Right lung (tissue), 5 donors: ENCODE measurements around the gene PIEZO1. TPM values are rescaled to one million over a fixed set of nuclear protein-coding genes. Genes with fewer than 3 reads are reported as not detected.
"Not testable (repeated sequence)": the region's sequence is repeated elsewhere in the genome, so short reads cannot be mapped to it uniquely, and the experiment has no call there.

Experiments
- DNase-seq, 2 donors: peaks; one replicate each; pipeline ENCODE4 v3.0.0-alpha.2; 2013
- polyA plus RNA-seq, 5 donors: library from polyadenylated mRNA; unstranded; fragments of 120-200 nt; gene quantifications; one replicate each; pipeline versions ENCODE4 v1.2.1 to v1.2.3, GENCODE V29; 2013; ENCODE audit warnings: inconsistent platforms in 1 of 5, low replicate concordance in 1 of 5; ENCODE audit not compliant: insufficient read length in 5 of 5, insufficient read depth in 1 of 5

The PIEZO1 gene
- polyA plus RNA-seq, 5 donors, result 54.1 to 115 (median 76.2) TPM

DNA sequence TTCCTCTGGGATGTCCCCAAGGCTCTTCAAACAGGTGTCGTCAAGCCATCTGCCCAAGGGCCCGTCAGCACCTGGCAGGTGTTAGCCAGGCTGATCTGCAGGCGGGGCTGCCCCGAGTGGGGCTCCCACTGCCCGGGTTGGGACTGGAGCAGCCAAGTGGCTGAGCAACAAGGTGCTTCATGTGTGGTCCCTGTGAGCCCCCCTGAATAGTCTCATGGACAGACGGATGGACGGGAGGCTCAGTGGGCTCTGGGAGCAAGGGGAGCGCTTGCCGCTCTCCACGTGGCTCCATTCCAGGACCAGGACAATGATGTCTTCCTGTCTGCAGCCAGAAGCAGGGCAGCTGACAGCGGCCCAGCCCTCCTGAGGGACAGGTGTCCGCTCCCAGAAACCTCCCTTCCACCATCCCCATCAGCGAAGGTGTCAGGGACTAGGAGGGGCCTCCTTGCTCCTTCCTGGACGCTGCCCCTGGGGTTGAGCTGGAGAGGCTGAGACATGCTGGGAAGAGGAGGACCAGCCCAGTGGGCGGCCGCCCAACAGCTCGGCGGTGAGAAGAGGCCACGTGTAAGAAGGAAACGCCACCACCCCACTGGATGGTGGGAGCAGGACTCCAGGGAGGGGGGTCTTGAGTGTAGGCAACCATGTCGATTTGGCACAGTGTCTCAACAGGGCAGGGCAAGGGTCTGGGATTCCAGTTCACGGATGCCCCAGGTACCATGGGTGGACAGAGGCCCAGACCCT, 108.3 kb downstream of the PIEZO1 start:
- no peak for DNase-seq

DNA sequence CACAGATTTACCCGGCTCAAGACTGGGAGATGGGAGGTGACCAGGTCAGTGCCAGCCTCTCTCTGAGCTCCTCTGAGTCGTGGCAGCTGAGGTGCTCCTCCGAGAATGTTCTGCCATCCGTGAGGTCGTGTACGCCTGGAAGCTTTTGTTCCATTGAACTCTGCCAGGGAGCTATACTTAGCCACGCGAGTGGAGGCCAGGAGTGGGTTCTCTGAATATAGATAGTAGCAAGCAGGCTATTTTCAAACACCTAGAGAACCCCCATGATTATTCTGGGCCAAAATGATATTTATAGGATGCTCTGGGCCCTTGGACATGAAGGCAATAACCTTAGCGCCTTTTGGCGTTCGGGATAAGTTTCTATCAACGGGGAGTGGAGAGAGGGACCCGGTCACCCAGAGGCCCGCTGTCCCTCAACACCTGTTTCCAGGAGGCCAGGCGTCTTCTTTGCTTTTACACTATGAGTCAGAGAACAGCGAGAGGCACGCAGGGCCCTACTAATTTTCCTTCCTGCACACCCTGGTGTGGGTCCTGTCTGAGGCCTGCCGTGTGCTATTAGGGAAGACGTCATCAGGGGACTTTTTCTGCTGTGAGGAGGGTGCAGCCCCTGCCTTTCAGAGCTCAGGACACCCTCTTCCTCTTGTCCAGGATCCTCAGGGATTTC, 111.2 kb downstream of the PIEZO1 start:
- no peak for DNase-seq

DNA sequence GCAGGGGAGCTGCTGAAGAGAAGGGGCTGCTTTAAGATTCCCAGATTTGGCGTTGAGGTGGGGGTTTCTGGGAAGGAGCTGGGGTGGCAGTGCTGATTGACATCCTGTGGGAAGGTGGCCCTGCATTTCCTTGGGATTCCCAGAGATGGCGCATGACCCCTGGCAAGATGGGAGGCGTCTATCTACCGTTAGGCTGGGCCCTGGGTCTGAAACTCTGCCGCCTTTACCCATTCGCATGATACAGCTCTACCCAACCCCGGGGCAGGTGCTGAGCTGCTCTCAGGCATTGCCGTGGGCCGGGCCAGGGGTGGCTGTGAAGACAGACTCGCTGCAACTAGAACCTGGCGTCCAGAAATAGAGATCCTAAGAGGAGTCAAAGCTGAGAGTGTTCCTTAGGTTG, 112.2 kb downstream of the PIEZO1 start:
- no peak for DNase-seq

DNA sequence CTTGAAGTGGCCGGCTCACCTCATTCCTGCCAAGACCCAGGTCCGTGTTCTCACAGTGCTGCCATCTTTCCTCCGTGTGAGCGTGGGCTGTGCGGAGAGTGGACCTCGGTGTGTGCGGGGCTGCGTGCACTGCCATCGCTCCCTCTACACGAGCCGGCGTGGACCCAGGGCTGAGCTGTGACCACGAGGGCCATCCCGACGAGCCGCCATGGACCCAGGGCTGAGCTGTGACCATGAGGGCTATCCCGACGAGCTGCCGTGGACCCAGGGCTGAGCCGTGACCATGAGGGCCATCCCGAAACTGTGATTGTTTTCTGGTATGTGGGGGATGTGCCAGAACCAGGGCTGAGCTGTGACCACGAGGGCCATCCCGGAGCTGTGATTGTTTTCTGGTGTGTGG, 113.2 kb downstream of the PIEZO1 start:
- no peak for DNase-seq

DNA sequence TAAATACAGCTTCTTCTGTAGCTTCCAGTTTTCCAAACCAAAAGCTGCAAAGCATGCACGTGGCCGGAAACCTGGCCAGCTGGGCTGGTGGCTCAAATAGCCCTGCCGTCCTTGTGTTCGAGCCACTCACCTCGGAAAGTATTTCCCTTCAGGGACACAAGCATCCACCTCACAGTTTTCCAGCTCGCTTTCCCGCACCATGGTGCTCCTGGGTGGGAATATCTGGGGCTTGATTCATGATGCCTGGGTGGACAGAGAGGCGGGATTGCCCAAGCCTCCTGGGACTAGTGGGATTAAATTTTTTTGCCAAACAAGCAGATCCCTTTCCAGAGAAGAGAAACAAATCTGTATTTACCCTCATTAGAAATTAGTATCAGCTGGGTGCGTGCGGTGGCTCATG, 115.0 kb downstream of the PIEZO1 start:
- no peak for DNase-seq

DNA sequence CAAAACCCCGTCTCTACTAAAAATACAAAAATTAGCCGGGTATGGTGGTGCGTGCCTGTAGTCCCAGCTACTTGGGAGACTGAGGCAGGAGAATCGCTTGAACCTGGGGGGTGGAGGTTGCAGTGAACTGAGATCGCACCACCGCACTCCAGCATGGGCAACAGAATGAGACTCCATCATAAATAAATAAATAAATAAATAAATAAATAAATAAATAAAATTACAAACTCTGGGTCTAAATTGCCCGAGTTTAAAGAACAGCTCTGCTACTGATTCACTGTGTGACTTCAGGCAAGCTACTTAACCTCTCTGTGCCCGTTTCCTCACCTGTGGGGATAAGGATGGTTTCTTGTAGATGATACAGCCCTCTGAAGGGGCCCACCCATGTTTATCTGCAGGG, 115.5 kb downstream of the PIEZO1 start:
- not testable (repeated sequence) for DNase-seq

DNA sequence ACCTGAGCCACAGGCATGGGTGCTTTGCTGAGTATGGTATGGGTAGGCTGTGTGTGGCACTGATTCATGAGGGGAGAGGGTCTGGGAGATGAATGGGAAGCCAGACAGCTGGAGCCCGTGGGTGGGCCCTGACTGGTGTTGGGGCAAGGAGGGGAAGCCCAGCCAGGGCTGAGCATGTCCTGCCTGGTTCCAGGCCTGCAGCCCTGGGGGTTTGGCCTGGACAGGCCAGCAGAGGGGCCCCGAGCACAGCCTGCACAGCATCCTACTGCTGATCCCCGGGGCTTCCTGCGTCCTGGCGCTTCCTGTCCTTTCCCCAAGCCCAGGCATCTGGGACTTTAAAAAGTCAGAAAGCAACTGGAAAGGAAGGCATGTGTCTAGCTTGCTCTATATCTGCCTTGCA, 117.6 kb downstream of the PIEZO1 start:
- no peak for DNase-seq

DNA sequence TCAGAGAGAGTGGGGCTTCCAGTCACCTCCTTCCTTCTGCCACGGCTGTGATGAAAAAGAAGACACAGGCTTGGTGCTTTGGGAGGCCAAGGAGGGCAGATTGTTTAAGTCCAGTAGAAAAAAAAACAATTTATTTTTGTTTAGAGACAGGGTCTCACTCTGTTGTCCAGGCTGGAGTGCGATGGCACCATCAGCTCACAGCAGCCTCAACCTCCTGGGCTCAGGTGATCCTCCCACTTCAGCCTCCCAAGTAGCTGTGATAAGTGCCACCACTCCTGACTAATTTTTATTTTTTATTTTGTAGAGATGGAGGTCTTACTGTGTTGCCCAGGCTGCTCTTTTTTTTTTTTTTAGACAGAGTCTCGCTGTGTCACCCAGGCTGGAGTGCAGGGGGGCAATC, 119.5 kb downstream of the PIEZO1 start:
- DNase-seq, result no peak

Other genes with a start within 250 kb of the PIEZO1 start
- 10 to 100 TPM; 31.0 to 47.2 (median 38.7) TPM for gene ZC3H18, start 214.8 kb downstream of the PIEZO1 start, polyA plus RNA-seq
- under 1 TPM in 1 of 5 donors, not detected in 4; 0.10 TPM for gene IL17C, start 146.6 kb downstream of the PIEZO1 start, polyA plus RNA-seq
- gene CYBA, start 134.2 kb downstream of the PIEZO1 start, polyA plus RNA-seq, result 100 to 1,000 TPM in 1 of 5 donors, 10 to 100 TPM in 4; 47.8 to 149 (median 69.4) TPM
- gene MVD, start 122.1 kb downstream of the PIEZO1 start, polyA plus RNA-seq, result 10 to 100 TPM; 21.2 to 52.9 (median 28.6) TPM
- gene SNAI3, start 98.7 kb downstream of the PIEZO1 start, polyA plus RNA-seq, result 1 to 10 TPM in 4 of 5 donors, under 1 TPM in 1; 0.84 to 2.4 (median 1.4) TPM
- gene RNF166, start 78.8 kb downstream of the PIEZO1 start, polyA plus RNA-seq, result 10 to 100 TPM; 12.1 to 22.1 (median 14.0) TPM
- gene CTU2, start 78.7 kb downstream of the PIEZO1 start, polyA plus RNA-seq, result 10 to 100 TPM in 3 of 5 donors, 1 to 10 TPM in 2; 7.9 to 19.2 (median 13.4) TPM
- gene CDT1, start 18.6 kb upstream of the PIEZO1 start, polyA plus RNA-seq, result 10 to 100 TPM; 11.9 to 17.3 (median 12.9) TPM
- 100 to 1,000 TPM in 1 of 5 donors, 10 to 100 TPM in 4; 63.4 to 131 (median 73.6) TPM for gene APRT, start 26.7 kb upstream of the PIEZO1 start, polyA plus RNA-seq
- gene GALNS, start 71.7 kb upstream of the PIEZO1 start, polyA plus RNA-seq, result 10 to 100 TPM; 19.8 to 33.1 (median 26.7) TPM
- 10 to 100 TPM; 69.2 to 88.7 (median 75.5) TPM for gene TRAPPC2L, start 71.9 kb upstream of the PIEZO1 start, polyA plus RNA-seq
- gene PABPN1L, start 81.4 kb upstream of the PIEZO1 start, polyA plus RNA-seq, result under 1 TPM in 2 of 5 donors, not detected in 3; 0.13 to 0.25 TPM
- gene CBFA2T3, start 192.0 kb upstream of the PIEZO1 start, polyA plus RNA-seq, result 1 to 10 TPM; 3.6 to 9.0 (median 5.6) TPM